Spleen (tissue), 11 donors: ENCODE results near the gene ATXN1. TPM values are rescaled to one million over a fixed set of nuclear protein-coding genes. Genes with fewer than 3 reads are reported as not detected.
A peak's percentile ranks its signal among the peaks of the same experiment; 100 is the strongest.

ENCODE experiments used
- DNase-seq: peaks from one replicate; pipeline ENCODE4 v3.0.0-alpha.2; 2020
- H3K27ac ChIP-seq, 8 donors: fragments of 200-600 bp; sonication (generic) in 7 of 8; 1 replicate in 4 of 8; 2 replicates in 4 of 8; pipeline versions ENCODE4 v1.5.0 to v1.8.0; 2016 to 2021; ENCODE audit warnings: inconsistent platforms in 4 of 8, mild to moderate bottlenecking in 4 of 8, moderate library complexity in 1 of 8
- H3K27me3 ChIP-seq, 7 donors: fragments of 200-600 bp; sonication (generic) in 6 of 7; replicated peaks in 1 of 7; 1 replicate in 4 of 7; 2 replicates in 3 of 7; pipeline versions ENCODE4 v1.5.0 to v1.8.0; 2016 to 2021; ENCODE audit warnings: inconsistent platforms in 3 of 7, mild to moderate bottlenecking in 1 of 7
- H3K36me3 ChIP-seq, 6 donors: fragments of 200-600 bp; sonication (generic) in 5 of 6; 1 replicate in 4 of 6; 2 replicates in 2 of 6; pipeline versions ENCODE4 v1.5.0 to v1.8.0; 2016 to 2021; ENCODE audit warnings: inconsistent platforms in 2 of 6
- H3K4me1 ChIP-seq, 6 donors: fragments of 200-600 bp; sonication (generic) in 5 of 6; 1 replicate in 3 of 6; 2 replicates in 3 of 6; pipeline versions ENCODE4 v1.5.0 to v1.8.0; 2016 to 2021; ENCODE audit warnings: inconsistent platforms in 3 of 6
- H3K4me3 ChIP-seq, 8 donors: fragments of 200-600 bp; sonication (generic) in 7 of 8; 1 replicate in 4 of 8; 2 replicates in 4 of 8; pipeline versions ENCODE4 v1.5.0 to v1.8.0; 2016 to 2021; ENCODE audit warnings: inconsistent platforms in 4 of 8, mild to moderate bottlenecking in 4 of 8, moderate library complexity in 2 of 8
- H3K9me3 ChIP-seq, 8 donors: fragments of 200-600 bp; sonication (generic) in 7 of 8; 1 replicate in 4 of 8; 2 replicates in 4 of 8; pipeline versions ENCODE4 v1.5.0 to v1.8.0; 2016 to 2021; ENCODE audit warnings: inconsistent platforms in 4 of 8
- CTCF ChIP-seq, 11 experiments: fragments of 200-600 bp in 7 of 11; fragments of 450-650 bp in 4 of 11; sonication (generic) in 4 of 11; IDR thresholded peaks in 8 of 11; conservative IDR thresholded peaks in 3 of 11; 1 replicate in 7 of 11; 2 replicates in 4 of 11; pipeline versions ENCODE4 v1.4.0 to v1.8.0; 2016 to 2021; ENCODE audit warnings: antibody characterized with exemption in 11 of 11, inconsistent platforms in 4 of 11, mild to moderate bottlenecking in 1 of 11
- POLR2A ChIP-seq, 3 donors: fragments of 450-650 bp; IDR thresholded peaks; one replicate each; pipeline ENCODE4 v1.5.1; 2017; ENCODE audit warnings: antibody characterized with exemption in 3 of 3, mild to moderate bottlenecking in 1 of 3
- POLR2AphosphoS5 ChIP-seq, 3 donors: sonication (generic); formaldehyde crosslinking; IDR thresholded peaks; one replicate each; pipeline ENCODE4 v1.5.1; 2017; ENCODE audit warnings: antibody characterized with exemption in 3 of 3
- WGBS, 5 donors: extraction: QIAGEN DNeasy Blood & Tissue Kit in 3 of 5; methylation state at CpG; one replicate each; pipeline versions ENCODE4 v1.1.5 to v1.1.7; 2013 to 2018; 5-methylcytosine and 5-hydroxymethylcytosine counted together
- intact Hi-C: fragments of 100-400 bp; cut with DNase I; formaldehyde crosslinking; loops from one replicate; pipeline ENCODE4 v1.15.0; 2023; ENCODE audit warnings: low total_unique reads
- polyA plus RNA-seq, 3 donors: library from polyadenylated mRNA; stranded (reverse); fragments of 200-250 nt; gene quantifications; one replicate each; pipeline ENCODE4 v1.2.1, GENCODE V29; 2013
- total RNA-seq, 7 donors: library from RNA; depleted of rRNA in 3 of 7; stranded (reverse); fragments of >200 nt in 3 of 7; fragmentation: NEBNext Ultra II Directional in 4 of 7; extraction: Animal tissue kit (Norgen Biotek cat#: 25700) in 4 of 7; gene quantifications; one replicate each; pipeline versions ENCODE4 v1.1.0 to v1.2.1, GENCODE V29; 2016 to 2021
- donor health status: healthy with polysubstance abuse.
- donor health status: DM: no; HTN: no; CAD: no; lungs with moderate emphysema.
- donor health status: DM: no; HTN: no; CAD: no.
- donor health status: Bipolar disorder and iron deficiency.
- donor health status: healthy.
- donor health status: DM: no; HTN: no; CAD: no.
- donor health status: DM: yes; HTN: yes; CAD: no.

Gene ATXN1
- total and polyA plus RNA-seq, 10 donors, result 3.5 to 123 (median 73.9) TPM

- H3K27me3 ChIP-seq, result no peaks in the 10 kb centered on the region
- H3K9me3 ChIP-seq, result no peaks in the 10 kb centered on the region
- H3K4me1 ChIP-seq, result peaks cover 16 to 74% (median 51%) of the 10 kb centered on the region in 6 donors
- no peaks in the 10 kb centered on the region for H3K36me3 ChIP-seq
- DNase-seq, result peak; percentile 96
- peak overlapping the region; percentile 45 to 91 (median 75) for H3K4me3 ChIP-seq
- TF ChIP-seq POLR2AphosphoS5 (IDR thresholded peaks at IDR 0.05) (peak; percentile 71 to 78 (median 77)), CTCF (IDR thresholded peaks at IDR 0.05 in 8 of 11, conservative IDR thresholded peaks at IDR 0.05 in 3 of 11) (peak in 7 of 11 experiments; percentile 4 to 54 (median 42)), POLR2A (IDR thresholded peaks at IDR 0.05) (peak in 1 of 3 donors; percentile 64)
- WGBS, 5 donors, result 0 to 1% (median 0%) methylated on average over 31 to 71 of the region's 71 CpGs
- intact Hi-C loops, result loop anchor here (5.0 kb wide), 1 partner anchor 249 kb away; no protein-coding TSS in a partner anchor
- H3K27ac ChIP-seq, result peak overlapping the region; percentile 87 to 100 (median 99)
Measured at GRCh38 chr6:16761471-16762267, 409 bp upstream of the ATXN1 start.

- TF ChIP-seq POLR2AphosphoS5 (IDR thresholded peaks at IDR 0.05), result peak; percentile 89 to 97 (median 95)
- peak in 2 of 3 donors; percentile 33 to 85 for TF ChIP-seq POLR2A (IDR thresholded peaks at IDR 0.05)
- TF ChIP-seq CTCF (IDR thresholded peaks at IDR 0.05 in 8 of 11, conservative IDR thresholded peaks at IDR 0.05 in 3 of 11), result peak in 6 of 11 experiments; percentile 28 to 44 (median 32)
- Histone ChIP-seq H3K27me3 (no peaks in the 10 kb centered on the region), H3K4me1 (peaks cover 16 to 78% (median 56%) of the 10 kb centered on the region in 6 donors), H3K9me3 (no peaks in the 10 kb centered on the region), H3K4me3 (peak overlapping the region; percentile 47 to 91 (median 75)), H3K36me3 (no peaks in the 10 kb centered on the region), H3K27ac (peak overlapping the region; percentile 89 to 100 (median 99))
- peak; percentile 97 for DNase-seq
- WGBS, 5 donors, result 0 to 1% (median 0%) methylated on average over 65 to 87 of the region's 87 CpGs
- intact Hi-C loops, result loop anchor here (5.0 kb wide), 1 partner anchor 248 kb away; no protein-coding TSS in a partner anchor
Measured at GRCh38 chr6:16759646-16760515, 1.4 kb downstream of the ATXN1 start.

- intact Hi-C loops, result no loop called here
- peaks cover 16 to 78% (median 59%) of the 10 kb centered on the region in 6 donors for H3K4me1 ChIP-seq
- DNase-seq, result no peak
Measured at GRCh38 chr6:16759181-16759645, 2.0 kb downstream of the ATXN1 start.

More at GRCh38 chr6:16759181-16759645, 2.0 kb downstream of the ATXN1 start:
- 0 to 2% (median 1%) methylated on average over 8 of the region's 8 CpGs for WGBS, 5 donors
- TF ChIP-seq POLR2AphosphoS5 (IDR thresholded peaks at IDR 0.05) (no peak), POLR2A (IDR thresholded peaks at IDR 0.05) (no peak), CTCF (IDR thresholded peaks at IDR 0.05 in 8 of 11, conservative IDR thresholded peaks at IDR 0.05 in 3 of 11) (no peak)
- Histone ChIP-seq H3K27ac (peak overlapping the region; percentile 89 to 100 (median 99)), H3K27me3 (no peaks in the 10 kb centered on the region), H3K9me3 (no peaks in the 10 kb centered on the region), H3K4me3 (peak overlapping the region; percentile 47 to 91 (median 75)), H3K36me3 (no peaks in the 10 kb centered on the region)
